NB4 (cell line): ENCODE data around the gene DIDO1.

ENCODE experiments used
- CTCF ChIP-seq: IDR thresholded peaks from one replicate; pipeline ENCODE4 v1.5.1; 2012; ENCODE audit warnings: low read depth, low read length
- MAX ChIP-seq: IDR thresholded peaks from 2 replicates; pipeline ENCODE4 v1.6.1; 2011; ENCODE audit warnings: low read depth, low read length

- TF ChIP-seq CTCF, result no peak
- no peak for TF ChIP-seq MAX
Observed at GRCh38 chr20:62971211-62971949, 45.1 kb upstream of the DIDO1 start.
